ENCODE data around the gene GTF2IRD1.

DNA sequence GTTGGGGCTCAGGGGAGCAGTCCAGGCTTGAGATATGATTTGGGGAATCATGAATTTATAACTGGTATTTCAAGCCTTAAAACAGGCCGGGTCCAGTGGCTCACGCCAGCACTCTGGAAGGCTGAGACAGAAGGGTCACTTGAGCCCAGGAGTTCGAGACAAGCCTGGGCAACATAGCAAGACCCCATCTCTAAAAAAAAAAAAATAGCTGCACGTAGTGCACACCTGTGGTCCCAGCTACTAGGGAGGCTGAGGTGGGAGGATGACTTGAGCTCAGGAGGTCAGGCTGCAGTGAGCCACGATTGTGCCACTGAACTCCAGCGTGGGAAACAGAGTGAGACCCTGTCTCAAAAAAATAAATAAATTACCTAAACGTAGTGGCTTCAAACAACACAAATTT lies 122.1 kb downstream of the GTF2IRD1 start:
- TF ChIP-seq, protein P1, sequence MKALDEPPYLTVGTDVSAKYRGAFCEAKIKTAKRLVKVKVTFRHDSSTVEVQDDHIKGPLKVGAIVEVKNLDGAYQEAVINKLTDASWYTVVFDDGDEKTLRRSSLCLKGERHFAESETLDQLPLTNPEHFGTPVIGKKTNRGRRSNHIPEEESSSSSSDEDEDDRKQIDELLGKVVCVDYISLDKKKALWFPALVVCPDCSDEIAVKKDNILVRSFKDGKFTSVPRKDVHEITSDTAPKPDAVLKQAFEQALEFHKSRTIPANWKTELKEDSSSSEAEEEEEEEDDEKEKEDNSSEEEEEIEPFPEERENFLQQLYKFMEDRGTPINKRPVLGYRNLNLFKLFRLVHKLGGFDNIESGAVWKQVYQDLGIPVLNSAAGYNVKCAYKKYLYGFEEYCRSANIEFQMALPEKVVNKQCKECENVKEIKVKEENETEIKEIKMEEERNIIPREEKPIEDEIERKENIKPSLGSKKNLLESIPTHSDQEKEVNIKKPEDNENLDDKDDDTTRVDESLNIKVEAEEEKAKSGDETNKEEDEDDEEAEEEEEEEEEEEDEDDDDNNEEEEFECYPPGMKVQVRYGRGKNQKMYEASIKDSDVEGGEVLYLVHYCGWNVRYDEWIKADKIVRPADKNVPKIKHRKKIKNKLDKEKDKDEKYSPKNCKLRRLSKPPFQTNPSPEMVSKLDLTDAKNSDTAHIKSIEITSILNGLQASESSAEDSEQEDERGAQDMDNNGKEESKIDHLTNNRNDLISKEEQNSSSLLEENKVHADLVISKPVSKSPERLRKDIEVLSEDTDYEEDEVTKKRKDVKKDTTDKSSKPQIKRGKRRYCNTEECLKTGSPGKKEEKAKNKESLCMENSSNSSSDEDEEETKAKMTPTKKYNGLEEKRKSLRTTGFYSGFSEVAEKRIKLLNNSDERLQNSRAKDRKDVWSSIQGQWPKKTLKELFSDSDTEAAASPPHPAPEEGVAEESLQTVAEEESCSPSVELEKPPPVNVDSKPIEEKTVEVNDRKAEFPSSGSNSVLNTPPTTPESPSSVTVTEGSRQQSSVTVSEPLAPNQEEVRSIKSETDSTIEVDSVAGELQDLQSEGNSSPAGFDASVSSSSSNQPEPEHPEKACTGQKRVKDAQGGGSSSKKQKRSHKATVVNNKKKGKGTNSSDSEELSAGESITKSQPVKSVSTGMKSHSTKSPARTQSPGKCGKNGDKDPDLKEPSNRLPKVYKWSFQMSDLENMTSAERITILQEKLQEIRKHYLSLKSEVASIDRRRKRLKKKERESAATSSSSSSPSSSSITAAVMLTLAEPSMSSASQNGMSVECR (CRISPR knock-in tag; IDR thresholded peaks at IDR 0.05; ENCODE audit: borderline replicate concordance): no peak
- TF ChIP-seq, protein P2, sequence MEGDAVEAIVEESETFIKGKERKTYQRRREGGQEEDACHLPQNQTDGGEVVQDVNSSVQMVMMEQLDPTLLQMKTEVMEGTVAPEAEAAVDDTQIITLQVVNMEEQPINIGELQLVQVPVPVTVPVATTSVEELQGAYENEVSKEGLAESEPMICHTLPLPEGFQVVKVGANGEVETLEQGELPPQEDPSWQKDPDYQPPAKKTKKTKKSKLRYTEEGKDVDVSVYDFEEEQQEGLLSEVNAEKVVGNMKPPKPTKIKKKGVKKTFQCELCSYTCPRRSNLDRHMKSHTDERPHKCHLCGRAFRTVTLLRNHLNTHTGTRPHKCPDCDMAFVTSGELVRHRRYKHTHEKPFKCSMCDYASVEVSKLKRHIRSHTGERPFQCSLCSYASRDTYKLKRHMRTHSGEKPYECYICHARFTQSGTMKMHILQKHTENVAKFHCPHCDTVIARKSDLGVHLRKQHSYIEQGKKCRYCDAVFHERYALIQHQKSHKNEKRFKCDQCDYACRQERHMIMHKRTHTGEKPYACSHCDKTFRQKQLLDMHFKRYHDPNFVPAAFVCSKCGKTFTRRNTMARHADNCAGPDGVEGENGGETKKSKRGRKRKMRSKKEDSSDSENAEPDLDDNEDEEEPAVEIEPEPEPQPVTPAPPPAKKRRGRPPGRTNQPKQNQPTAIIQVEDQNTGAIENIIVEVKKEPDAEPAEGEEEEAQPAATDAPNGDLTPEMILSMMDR (IDR thresholded peaks at IDR 0.05): no peak
- no peak for TF ChIP-seq ETV6 (CRISPR knock-in tag; IDR thresholded peaks at IDR 0.05)
- TF ChIP-seq, protein P3, sequence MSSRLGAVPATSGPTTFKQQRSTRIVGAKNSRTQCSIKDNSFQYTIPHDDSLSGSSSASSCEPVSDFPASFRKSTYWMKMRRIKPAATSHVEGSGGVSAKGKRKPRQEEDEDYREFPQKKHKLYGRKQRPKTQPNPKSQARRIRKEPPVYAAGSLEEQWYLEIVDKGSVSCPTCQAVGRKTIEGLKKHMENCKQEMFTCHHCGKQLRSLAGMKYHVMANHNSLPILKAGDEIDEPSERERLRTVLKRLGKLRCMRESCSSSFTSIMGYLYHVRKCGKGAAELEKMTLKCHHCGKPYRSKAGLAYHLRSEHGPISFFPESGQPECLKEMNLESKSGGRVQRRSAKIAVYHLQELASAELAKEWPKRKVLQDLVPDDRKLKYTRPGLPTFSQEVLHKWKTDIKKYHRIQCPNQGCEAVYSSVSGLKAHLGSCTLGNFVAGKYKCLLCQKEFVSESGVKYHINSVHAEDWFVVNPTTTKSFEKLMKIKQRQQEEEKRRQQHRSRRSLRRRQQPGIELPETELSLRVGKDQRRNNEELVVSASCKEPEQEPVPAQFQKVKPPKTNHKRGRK (CRISPR knock-in tag; IDR thresholded peaks at IDR 0.05; ENCODE audit: borderline replicate concordance): no peak
- TF ChIP-seq, protein P4, sequence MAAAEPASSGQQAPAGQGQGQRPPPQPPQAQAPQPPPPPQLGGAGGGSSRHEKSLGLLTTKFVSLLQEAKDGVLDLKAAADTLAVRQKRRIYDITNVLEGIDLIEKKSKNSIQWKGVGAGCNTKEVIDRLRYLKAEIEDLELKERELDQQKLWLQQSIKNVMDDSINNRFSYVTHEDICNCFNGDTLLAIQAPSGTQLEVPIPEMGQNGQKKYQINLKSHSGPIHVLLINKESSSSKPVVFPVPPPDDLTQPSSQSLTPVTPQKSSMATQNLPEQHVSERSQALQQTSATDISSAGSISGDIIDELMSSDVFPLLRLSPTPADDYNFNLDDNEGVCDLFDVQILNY (CRISPR knock-in tag; IDR thresholded peaks at IDR 0.05): no peak
- TF ChIP-seq, protein P5, sequence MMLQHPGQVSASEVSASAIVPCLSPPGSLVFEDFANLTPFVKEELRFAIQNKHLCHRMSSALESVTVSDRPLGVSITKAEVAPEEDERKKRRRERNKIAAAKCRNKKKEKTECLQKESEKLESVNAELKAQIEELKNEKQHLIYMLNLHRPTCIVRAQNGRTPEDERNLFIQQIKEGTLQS (CRISPR knock-in tag; conservative IDR thresholded peaks at IDR 0.05): no peak
- TF ChIP-seq ZBTB21 (CRISPR knock-in tag; IDR thresholded peaks at IDR 0.05; ENCODE audit: borderline replicate concordance): no peak
- no peak for TF ChIP-seq KAT7 (CRISPR knock-in tag; IDR thresholded peaks at IDR 0.05; ENCODE audit: borderline replicate concordance)
- TF ChIP-seq IRF2 (CRISPR knock-in tag; IDR thresholded peaks at IDR 0.05; ENCODE audit: borderline replicate concordance, low read depth): no peak
- TF ChIP-seq, protein P6, sequence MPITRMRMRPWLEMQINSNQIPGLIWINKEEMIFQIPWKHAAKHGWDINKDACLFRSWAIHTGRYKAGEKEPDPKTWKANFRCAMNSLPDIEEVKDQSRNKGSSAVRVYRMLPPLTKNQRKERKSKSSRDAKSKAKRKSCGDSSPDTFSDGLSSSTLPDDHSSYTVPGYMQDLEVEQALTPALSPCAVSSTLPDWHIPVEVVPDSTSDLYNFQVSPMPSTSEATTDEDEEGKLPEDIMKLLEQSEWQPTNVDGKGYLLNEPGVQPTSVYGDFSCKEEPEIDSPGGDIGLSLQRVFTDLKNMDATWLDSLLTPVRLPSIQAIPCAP (CRISPR knock-in tag; IDR thresholded peaks at IDR 0.05): no peak
- TF ChIP-seq, protein P7, sequence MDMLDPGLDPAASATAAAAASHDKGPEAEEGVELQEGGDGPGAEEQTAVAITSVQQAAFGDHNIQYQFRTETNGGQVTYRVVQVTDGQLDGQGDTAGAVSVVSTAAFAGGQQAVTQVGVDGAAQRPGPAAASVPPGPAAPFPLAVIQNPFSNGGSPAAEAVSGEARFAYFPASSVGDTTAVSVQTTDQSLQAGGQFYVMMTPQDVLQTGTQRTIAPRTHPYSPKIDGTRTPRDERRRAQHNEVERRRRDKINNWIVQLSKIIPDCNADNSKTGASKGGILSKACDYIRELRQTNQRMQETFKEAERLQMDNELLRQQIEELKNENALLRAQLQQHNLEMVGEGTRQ (CRISPR knock-in tag; IDR thresholded peaks at IDR 0.05): no peak
- TF ChIP-seq, protein P8, sequence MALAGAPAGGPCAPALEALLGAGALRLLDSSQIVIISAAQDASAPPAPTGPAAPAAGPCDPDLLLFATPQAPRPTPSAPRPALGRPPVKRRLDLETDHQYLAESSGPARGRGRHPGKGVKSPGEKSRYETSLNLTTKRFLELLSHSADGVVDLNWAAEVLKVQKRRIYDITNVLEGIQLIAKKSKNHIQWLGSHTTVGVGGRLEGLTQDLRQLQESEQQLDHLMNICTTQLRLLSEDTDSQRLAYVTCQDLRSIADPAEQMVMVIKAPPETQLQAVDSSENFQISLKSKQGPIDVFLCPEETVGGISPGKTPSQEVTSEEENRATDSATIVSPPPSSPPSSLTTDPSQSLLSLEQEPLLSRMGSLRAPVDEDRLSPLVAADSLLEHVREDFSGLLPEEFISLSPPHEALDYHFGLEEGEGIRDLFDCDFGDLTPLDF (CRISPR knock-in tag; IDR thresholded peaks at IDR 0.05): no peak
